ENCODE data around the gene TSPAN15.

GRCh38 chr10:69443354-69443753 is 7.9 kb upstream of the TSPAN15 start:
- no peak for TF ChIP-seq CTCF (IDR thresholded peaks at IDR 0.05)
- TF ChIP-seq POLR2A (IDR thresholded peaks at IDR 0.05): no peak
